Fibroblast of lung (primary cell): ENCODE results near the gene MSI2. TPM values are rescaled to one million over a fixed set of nuclear protein-coding genes. Genes with fewer than 3 reads are reported as not detected.

Source experiments
- DNase-seq, 2 donors: peaks; one replicate each; pipeline versions ENCODE4 v3.0.0 to v3.0.0-alpha.2; 2010; ENCODE audit warnings: low read depth in 2 of 2
- H2AFZ ChIP-seq: 2 replicates; pipeline ENCODE4 v1.5.1; 2012; ENCODE audit warnings: low read length, control low read depth, inconsistent platforms
- H3K27ac ChIP-seq: 2 replicates; pipeline ENCODE4 v1.5.1; 2011; ENCODE audit warnings: low read length, control low read depth; ENCODE audit not compliant: insufficient read depth
- H3K27me3 ChIP-seq: 2 replicates; pipeline ENCODE4 v1.5.1; 2011; ENCODE audit warnings: mild to moderate bottlenecking, low read length; ENCODE audit not compliant: control insufficient read depth, insufficient read depth
- H3K36me3 ChIP-seq: 2 replicates; pipeline ENCODE4 v1.5.1; 2011; ENCODE audit warnings: low read length; ENCODE audit not compliant: control insufficient read depth, insufficient read depth
- H3K4me1 ChIP-seq: 2 replicates; pipeline ENCODE4 v1.5.1; 2011; ENCODE audit warnings: low read length; ENCODE audit not compliant: control insufficient read depth, insufficient read depth; ENCODE audit errors: extremely low read depth
- H3K4me2 ChIP-seq: 2 replicates; pipeline ENCODE4 v1.5.1; 2011; ENCODE audit warnings: low read length, control low read depth; ENCODE audit not compliant: insufficient read depth; ENCODE audit errors: extremely low read depth
- H3K4me3 ChIP-seq, 4 experiments: fragments of 200-600 bp in 1 of 4; sonication (generic) in 1 of 4; replicated peaks in 1 of 4; 2 replicates each; pipeline ENCODE4 v1.5.1; 2011 to 2016; ENCODE audit warnings: low read length in 4 of 4, low read depth in 3 of 4, mild to moderate bottlenecking in 3 of 4, control low read depth in 2 of 4, inconsistent platforms in 1 of 4, mixed read lengths in 1 of 4; ENCODE audit not compliant: insufficient read depth in 1 of 4; ENCODE audit errors: control extremely low read depth in 1 of 4
- H3K79me2 ChIP-seq: 2 replicates; pipeline ENCODE4 v1.5.1; 2012; ENCODE audit warnings: mild to moderate bottlenecking, low read length, inconsistent platforms; ENCODE audit not compliant: control insufficient read depth, insufficient read depth
- H3K9ac ChIP-seq: 2 replicates; pipeline ENCODE4 v1.5.1; 2011; ENCODE audit warnings: mild to moderate bottlenecking, low read length, control low read depth; ENCODE audit not compliant: insufficient read depth
- H3K9me3 ChIP-seq: 2 replicates; pipeline ENCODE4 v1.5.1; 2012; ENCODE audit warnings: low read depth, low read length; ENCODE audit not compliant: control insufficient read depth, insufficient read depth
- H4K20me1 ChIP-seq: 2 replicates; pipeline ENCODE4 v1.5.1; 2011; ENCODE audit warnings: low read length; ENCODE audit not compliant: control insufficient read depth, insufficient read depth; ENCODE audit errors: extremely low read depth
- EZH2 ChIP-seq: IDR thresholded peaks from 2 replicates; pipeline ENCODE4 v1.5.1; 2012; ENCODE audit warnings: low read length, control low read depth, mild to moderate bottlenecking; ENCODE audit errors: missing control alignments
- polyA plus RNA-seq, 2 donors: library from polyadenylated mRNA; depleted of rRNA in 1 of 2; stranded (reverse) in 1 of 2; unstranded in 1 of 2; fragments of >200 nt; gene quantifications; 2 replicates each; pipeline ENCODE4 v1.2.1, GENCODE V29; 2011 to 2012; ENCODE audit warnings: missing spikeins in 1 of 2
- total RNA-seq: library from RNA; depleted of rRNA; stranded (reverse); fragments of >200 nt; gene quantifications from 2 replicates; pipeline ENCODE4 v1.2.1, GENCODE V29; 2014
- TF ChIP-seq, protein P1 (sequence below), 2 donors: IDR thresholded peaks in 1 of 2; conservative IDR thresholded peaks in 1 of 2; 1 replicate in 1 of 2; 2 replicates in 1 of 2; pipeline ENCODE4 v1.5.1; 2011 to 2012; ENCODE audit warnings: low read length in 2 of 2, control low read depth in 1 of 2, inconsistent platforms in 1 of 2, low read depth in 1 of 2, mild to moderate bottlenecking in 1 of 2

Gene MSI2
- total and polyA plus RNA-seq, 2 donors (not counting 1 experiment from before 2014, with no cell fraction given) = 6.8 to 14.2 TPM

DNA sequence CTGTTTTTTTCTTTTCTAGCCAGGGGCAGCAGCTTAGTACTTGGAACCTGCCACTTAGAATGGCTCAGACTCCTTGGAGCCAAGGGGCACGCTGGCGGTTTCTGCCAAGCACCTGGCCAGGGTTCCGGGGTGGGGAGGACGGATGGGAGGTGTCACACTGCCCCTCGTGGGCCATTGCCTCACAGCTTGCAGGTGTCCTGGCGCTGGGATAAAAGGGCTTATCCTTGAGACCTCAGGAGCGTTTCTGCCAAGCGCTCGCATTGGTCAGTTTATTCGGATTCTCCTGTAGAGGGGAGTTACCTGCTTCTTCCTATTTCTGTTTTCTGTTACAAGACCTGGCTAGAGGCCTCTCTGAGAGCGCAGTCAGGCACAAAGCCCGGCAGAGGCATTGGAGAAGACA, 234.6 kb downstream of the MSI2 start:
- H4K20me1 ChIP-seq = peaks cover 1% of the 10 kb centered on the region
- TF ChIP-seq, protein P1, sequence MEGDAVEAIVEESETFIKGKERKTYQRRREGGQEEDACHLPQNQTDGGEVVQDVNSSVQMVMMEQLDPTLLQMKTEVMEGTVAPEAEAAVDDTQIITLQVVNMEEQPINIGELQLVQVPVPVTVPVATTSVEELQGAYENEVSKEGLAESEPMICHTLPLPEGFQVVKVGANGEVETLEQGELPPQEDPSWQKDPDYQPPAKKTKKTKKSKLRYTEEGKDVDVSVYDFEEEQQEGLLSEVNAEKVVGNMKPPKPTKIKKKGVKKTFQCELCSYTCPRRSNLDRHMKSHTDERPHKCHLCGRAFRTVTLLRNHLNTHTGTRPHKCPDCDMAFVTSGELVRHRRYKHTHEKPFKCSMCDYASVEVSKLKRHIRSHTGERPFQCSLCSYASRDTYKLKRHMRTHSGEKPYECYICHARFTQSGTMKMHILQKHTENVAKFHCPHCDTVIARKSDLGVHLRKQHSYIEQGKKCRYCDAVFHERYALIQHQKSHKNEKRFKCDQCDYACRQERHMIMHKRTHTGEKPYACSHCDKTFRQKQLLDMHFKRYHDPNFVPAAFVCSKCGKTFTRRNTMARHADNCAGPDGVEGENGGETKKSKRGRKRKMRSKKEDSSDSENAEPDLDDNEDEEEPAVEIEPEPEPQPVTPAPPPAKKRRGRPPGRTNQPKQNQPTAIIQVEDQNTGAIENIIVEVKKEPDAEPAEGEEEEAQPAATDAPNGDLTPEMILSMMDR (conservative IDR thresholded peaks at IDR 0.05 in 1 of 2, IDR thresholded peaks at IDR 0.05 in 1 of 2; ENCODE audit: low read depth in 1 of 2, low read length in 2 of 2) = no peak
- no peak for TF ChIP-seq EZH2
- no peaks in the 10 kb centered on the region for H3K36me3 ChIP-seq
- no peak for DNase-seq
- no peak overlapping the region for H3K4me3 ChIP-seq
- H3K4me1 ChIP-seq = no peaks in the 10 kb centered on the region
- H3K27ac ChIP-seq = no peak overlapping the region
- H2AFZ ChIP-seq = no peak overlapping the region
- no peaks in the 10 kb centered on the region for H3K27me3 ChIP-seq
- H3K4me2 ChIP-seq = no peak overlapping the region
- H3K9me3 ChIP-seq = no peaks in the 10 kb centered on the region
- H3K9ac ChIP-seq = no peak overlapping the region
- no peaks in the 10 kb centered on the region for H3K79me2 ChIP-seq

DNA sequence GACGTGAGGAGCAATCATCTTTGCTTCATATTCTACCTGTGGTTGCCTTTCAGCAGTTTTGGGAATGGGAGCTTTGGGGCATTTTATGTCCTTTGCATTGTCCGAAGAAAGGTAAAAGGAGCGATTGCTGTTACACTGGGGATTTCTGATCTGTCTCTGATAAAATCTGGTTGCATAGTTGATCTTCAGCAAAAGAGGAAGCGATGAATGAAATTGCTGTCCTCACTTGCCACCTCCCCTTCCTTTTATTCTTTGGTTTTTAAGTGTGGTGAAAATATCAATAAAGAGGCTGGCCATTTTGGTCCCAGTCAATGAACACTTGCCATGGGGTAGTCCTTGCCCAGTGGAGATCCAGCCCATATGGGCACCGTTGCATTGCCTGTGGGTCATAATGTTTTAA, 236.8 kb downstream of the MSI2 start:
- no peak overlapping the region for H3K27ac ChIP-seq
- no peaks in the 10 kb centered on the region for H3K9me3 ChIP-seq
- no peak overlapping the region for H3K4me3 ChIP-seq
- no peaks in the 10 kb centered on the region for H3K4me1 ChIP-seq
- H3K9ac ChIP-seq = no peak overlapping the region
- H3K36me3 ChIP-seq = no peaks in the 10 kb centered on the region
- no peaks in the 10 kb centered on the region for H3K27me3 ChIP-seq
- DNase-seq = no peak
- H3K4me2 ChIP-seq = no peak overlapping the region
- H4K20me1 ChIP-seq = no peaks in the 10 kb centered on the region
- no peaks in the 10 kb centered on the region for H3K79me2 ChIP-seq
- no peak for TF ChIP-seq EZH2
- TF ChIP-seq, protein P1 (conservative IDR thresholded peaks at IDR 0.05 in 1 of 2, IDR thresholded peaks at IDR 0.05 in 1 of 2; ENCODE audit: low read depth in 1 of 2, low read length in 2 of 2) = no peak
- H2AFZ ChIP-seq = no peak overlapping the region

DNA sequence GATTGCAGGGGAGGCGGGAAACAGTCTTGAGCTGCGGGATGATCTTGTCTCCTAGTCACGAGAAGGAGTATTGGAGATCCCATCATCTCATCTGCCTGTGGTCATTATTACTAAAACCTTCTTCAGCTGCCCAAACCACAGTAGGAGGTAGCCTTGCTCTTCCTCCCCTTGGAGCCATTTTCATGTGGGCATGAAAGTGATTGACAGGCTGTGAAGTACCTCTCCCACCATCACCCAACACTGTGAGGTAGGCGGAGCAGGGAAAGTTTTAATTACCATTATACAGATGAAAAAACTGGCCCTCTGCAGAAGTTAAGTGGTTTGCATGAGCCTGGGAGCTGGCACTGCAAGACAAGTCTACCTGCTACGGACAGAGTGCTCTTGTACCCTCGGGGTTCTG, 237.3 kb downstream of the MSI2 start:
- Histone ChIP-seq H3K4me2 (no peak overlapping the region), H3K4me3 (no peak overlapping the region), H3K4me1 (no peaks in the 10 kb centered on the region), H3K9me3 (no peaks in the 10 kb centered on the region), H2AFZ (no peak overlapping the region), H3K36me3 (no peaks in the 10 kb centered on the region), H4K20me1 (no peaks in the 10 kb centered on the region), H3K79me2 (no peaks in the 10 kb centered on the region), H3K27me3 (no peaks in the 10 kb centered on the region), H3K27ac (no peak overlapping the region), H3K9ac (no peak overlapping the region)
- DNase-seq = no peak
- no peak for TF ChIP-seq EZH2

DNA sequence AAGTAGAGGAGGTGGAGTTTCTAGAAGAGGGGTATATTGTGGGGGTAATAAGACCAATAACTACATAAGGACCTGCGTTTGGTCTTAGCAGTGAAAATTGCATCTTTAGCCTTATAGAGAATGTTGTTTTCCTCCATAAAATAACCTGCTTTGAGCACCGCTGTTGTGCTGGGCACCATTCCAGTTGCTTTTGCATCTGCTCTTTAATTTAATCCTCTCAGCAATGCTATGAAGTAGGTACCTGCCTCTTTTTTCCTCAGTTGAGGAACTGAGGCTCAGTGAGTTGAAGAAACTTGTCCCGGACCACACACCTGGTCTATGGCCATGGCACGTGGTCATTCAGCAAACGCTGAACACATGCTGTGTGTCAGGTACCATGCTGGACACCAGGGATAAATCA, 238.1 kb downstream of the MSI2 start:
- Histone ChIP-seq H3K27ac (no peak overlapping the region), H3K4me2 (no peak overlapping the region), H3K9ac (no peak overlapping the region), H2AFZ (no peak overlapping the region), H3K79me2 (no peaks in the 10 kb centered on the region), H3K36me3 (no peaks in the 10 kb centered on the region), H3K4me3 (no peak overlapping the region), H3K4me1 (no peaks in the 10 kb centered on the region), H3K9me3 (no peaks in the 10 kb centered on the region), H3K27me3 (no peaks in the 10 kb centered on the region), H4K20me1 (no peaks in the 10 kb centered on the region)
- TF ChIP-seq, protein P1 (conservative IDR thresholded peaks at IDR 0.05 in 1 of 2, IDR thresholded peaks at IDR 0.05 in 1 of 2; ENCODE audit: low read depth in 1 of 2, low read length in 2 of 2) = no peak
- no peak for TF ChIP-seq EZH2
- no peak for DNase-seq
